HG02763 (cell line): ENCODE data around the gene PPP2CA.
A peak's percentile ranks its signal among the peaks of the same experiment; 100 is the strongest.
"Not testable (repeated sequence)": the region's sequence is repeated elsewhere in the genome, so short reads cannot be mapped to it uniquely, and the experiment has no call there.

Experiments used
- ATAC-seq: cut with Tn5 transposase; IDR thresholded peaks from one replicate; pipeline ENCODE4 v1.9.1; 2021; ENCODE audit warnings: mild to moderate bottlenecking, moderate library complexity; ENCODE audit not compliant: unreplicated experiment

PPP2CA gene

DNA sequence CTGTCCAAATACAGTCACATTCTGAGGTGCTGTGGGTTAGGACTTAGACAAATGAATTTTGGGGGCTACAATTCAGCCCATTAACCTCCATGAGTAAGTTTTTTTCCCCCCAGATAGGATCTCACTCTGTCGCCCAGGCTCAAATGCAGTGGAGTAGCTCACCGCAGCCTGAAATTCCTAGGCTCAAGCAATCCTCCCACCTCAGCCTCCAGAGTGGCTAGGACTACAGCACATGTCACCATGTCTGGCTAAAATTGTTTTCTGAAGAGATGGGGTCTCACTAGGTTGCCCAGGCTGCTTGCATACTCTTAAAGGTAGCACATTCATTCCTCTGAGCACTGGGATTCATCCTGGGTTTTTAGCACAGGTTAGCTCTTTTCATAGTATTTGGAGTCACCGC is 22.2 kb downstream of the PPP2CA start:
- ATAC-seq = no peak

DNA sequence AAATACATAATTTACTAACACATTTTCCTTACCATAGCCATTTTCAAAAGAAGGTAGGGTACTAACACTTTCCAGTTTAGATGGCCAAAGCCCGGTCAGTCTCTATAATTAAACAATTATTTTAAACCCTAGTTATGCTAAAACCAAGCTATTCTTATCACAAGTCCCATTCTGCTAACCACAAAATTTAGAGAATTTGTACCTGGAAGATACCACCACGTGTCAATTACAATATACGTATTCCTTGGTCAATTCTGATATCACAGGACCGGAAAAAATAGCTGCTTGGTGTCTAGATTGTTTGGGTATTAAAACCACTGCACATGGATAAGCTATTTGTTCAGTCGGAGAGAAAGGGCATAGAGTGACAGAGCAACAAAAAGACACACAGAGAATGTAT is 30.2 kb downstream of the PPP2CA start:
- ATAC-seq = no peak

DNA sequence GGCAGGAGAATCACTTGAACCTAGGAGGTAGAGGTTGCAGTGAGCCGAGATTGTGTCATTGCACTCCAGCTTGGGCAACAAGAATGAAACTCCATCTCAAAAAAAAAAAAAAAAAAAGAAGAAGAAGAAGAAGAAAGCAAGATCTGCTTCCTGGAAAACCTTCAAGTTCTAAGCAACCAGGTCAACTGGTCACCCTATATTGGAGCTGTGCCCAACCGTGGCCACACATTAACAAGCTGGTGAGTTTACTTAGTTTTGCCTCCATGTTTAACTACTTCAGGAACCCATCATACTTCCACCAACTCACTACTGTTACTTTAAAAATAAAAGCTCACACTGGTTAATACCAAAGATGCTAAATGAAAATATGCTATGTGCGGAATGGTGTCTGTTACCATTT is 36.8 kb downstream of the PPP2CA start:
- no peak for ATAC-seq

DNA sequence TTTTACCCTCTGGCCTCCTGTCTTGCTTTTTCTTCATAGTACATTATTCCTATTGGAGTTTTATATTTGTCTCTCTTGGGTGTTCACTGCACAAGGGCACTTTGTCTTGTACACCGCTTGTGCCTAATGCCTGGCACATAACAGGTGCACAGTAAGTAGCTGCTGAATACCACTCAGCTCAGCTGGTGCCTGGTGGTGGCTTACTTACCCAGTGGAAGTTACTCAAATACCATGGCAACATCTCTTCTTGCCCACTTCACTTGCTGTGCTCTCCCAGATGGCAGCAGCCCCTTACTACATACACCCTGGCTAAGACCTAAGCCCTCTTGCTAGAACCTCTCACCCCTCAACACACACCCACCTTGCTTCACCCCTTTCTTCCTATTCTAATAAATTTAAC is 37.8 kb downstream of the PPP2CA start:
- no peak for ATAC-seq

DNA sequence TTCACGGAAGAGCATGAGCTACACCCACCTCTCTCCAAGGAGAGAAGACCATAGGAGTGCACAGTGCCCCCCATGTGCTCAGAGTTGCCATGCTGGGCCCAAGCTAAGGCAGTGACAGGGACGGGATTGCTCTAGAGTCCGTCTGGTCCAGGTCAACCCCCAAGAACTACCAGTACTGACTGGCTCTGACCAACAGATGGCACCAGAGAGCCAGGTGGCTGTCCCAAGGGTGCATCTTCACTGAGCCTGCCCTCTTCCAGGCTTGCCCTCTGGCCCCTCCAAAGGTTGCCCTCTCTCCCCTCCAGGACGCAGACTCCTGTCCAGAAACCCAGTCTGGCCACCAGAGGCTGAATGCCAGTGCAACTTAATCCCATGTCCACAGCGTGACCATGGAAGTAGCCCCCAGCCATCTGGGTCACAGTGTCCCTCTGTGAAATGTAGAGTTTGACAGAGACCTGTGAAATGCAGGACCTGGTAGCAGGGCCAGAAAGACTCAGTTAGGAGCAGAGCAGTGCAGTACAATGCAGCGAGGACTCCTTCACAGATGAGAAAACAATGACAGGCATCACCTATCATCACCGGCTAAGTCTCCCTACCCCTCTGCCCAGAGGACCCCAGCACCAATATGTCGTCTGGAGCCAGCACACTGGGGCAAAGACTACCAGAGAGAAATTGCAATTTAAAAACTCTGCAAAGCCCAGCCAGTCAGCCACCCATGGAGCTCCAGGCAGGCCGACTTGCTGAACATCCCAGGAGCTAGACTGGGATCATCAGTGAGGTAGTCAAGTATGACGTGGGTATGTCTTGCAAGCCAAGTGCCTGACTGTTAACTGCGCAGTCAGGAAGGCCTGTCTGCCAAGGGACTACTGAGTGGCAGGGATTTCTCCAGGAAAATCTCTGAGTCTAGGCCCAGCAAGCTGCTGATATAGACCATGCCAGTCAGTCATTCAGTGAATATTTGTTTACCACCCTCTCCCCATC is 41.4 kb downstream of the PPP2CA start:
- peak; percentile 65 for ATAC-seq

DNA sequence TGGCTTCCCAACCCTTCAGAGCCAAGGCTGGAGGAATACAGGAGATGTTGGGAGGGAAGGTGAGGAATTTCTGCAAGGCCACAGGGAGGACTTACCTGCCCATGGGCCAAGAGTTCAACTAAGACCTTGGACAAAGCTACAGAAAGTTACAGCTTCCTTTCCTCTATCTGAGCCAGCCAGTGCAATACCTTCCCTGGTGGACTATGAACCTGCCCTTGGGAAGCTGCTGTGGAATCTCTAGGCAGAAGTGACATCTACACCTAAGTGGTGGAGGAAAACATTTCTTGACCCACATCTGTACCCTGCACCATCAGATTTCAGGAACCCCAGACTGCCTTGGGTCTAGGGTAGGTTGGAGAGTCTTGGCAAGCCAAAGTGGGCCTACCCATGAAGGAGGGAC is 42.4 kb downstream of the PPP2CA start:
- no peak for ATAC-seq

DNA sequence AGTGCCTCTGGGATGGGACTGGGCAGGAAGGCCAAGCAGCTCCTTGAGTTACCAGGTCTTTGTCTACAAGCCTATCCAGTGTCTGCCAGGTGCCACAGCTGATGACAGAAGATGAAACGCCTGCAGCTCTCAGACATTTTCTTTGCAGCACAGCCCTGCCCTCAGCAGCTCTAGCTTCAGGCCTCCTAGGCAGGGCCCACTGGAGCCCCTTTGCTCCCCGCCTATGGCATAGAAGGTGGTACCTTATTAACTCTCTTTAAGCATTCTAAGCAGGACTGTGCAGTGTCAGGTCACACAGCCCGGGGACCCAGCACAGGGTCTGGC is 47.8 kb downstream of the PPP2CA start:
- ATAC-seq = no peak

DNA sequence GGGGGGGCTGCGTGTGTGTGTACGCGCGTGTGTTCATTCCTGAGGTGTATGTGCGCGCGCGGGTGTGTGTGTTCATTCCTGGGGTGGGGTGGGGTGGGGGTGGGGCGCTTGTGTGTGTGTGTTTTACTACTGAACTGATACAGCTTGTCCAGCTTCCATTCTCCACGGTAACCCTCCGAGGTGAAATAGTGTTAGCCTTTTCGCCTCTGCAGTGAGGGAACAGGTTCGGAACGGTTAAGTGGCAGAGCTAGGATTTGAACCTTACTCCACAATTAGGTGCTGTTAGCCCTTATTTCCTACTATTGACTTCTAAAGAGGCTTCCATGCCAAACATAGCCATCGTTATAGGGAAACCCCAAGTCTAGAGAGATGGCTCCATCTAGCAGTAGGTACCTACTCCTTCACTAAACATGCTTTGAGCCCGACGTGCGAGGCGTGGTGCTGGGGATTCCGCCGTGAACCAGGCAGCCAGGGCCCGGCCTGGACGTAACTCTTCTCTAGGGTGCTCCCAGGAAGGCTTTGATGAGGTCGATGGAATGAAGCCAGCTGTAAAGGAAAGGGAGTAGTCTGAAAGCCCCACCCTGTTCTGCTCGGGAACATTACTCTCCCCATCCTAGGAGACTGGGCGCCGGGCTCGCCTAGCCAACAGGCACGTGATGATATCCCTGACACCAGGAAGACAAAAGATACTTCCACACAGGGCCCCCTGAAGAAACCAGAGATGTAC is 48.3 kb downstream of the PPP2CA start:
- ATAC-seq = no peak

DNA sequence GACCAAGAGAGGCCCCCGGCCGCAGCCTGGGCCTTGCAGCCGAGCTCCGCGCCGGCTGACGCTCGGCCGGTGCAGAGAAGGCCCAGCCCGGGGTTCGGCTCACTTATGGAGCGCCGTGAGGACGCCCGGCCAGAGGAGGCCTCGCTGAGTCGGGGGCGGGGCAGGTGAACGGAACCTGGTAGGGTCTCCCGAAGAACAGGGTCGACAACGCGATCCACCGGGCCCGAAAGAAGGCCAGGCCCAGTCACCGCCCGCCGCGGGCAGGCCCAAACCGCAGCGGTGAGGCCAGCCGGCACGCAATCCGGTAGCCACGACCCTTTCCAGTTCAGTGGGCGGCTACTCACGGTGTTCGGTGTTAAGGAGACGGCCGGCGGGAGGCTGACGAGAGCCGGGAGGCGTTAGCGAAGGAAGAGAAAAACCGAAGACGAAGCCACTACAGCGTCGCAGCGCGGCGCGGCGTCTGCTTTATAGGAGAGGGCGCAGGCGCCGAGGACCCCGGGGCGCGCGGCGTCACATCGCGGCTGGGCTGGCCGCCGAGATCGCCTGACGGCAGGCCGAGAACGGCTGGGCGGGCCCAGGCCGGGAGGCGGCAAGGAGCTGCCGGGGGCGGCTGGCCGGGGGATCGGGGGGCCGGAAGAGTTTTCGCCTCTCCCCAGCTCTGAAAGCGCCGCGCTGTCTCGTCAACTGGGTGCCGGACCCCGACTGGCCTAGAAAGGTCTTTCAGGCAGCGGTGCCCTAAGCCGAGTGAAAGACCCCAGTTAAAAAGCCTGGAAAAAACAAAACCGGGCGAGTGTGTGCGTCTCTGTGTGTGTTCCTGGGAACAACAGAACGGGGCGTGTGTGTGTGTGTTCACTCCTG is 49.1 kb downstream of the PPP2CA start, which contains the start of gene SKP1:
TSS of gene SKP1 (minus strand) at position 440 of the 858 bp plus-strand sequence. CDS start 2,928 bp downstream, outside the sequence.
- peak; percentile 81 for ATAC-seq

DNA sequence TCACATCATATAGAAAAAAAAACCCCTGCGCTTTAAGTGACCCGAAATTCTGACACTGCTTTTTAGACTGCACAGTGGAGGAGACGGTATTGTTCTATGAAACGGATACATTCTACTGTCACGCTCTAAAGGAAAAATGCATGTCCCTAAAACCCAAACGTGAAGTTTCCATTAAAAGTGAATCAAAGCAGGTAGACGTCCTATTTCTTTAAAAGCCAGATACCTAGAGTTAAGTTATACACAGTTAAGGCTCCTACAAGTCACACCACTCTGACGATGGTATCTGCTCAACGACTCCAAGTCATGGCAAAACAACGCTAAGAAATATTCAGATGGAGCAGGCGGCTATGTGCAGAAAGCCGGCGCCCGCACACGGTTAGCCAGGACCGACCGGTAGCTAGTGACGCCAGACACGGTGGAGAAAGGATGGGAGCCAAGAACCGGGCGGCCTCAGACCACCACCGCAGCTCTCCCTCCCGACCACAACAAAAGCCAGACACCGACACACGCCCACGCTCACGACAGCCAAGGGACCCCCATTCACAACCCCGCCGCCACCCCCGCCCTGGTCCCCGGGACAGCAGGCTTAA is 49.9 kb downstream of the PPP2CA start:
- ATAC-seq = no peak

DNA sequence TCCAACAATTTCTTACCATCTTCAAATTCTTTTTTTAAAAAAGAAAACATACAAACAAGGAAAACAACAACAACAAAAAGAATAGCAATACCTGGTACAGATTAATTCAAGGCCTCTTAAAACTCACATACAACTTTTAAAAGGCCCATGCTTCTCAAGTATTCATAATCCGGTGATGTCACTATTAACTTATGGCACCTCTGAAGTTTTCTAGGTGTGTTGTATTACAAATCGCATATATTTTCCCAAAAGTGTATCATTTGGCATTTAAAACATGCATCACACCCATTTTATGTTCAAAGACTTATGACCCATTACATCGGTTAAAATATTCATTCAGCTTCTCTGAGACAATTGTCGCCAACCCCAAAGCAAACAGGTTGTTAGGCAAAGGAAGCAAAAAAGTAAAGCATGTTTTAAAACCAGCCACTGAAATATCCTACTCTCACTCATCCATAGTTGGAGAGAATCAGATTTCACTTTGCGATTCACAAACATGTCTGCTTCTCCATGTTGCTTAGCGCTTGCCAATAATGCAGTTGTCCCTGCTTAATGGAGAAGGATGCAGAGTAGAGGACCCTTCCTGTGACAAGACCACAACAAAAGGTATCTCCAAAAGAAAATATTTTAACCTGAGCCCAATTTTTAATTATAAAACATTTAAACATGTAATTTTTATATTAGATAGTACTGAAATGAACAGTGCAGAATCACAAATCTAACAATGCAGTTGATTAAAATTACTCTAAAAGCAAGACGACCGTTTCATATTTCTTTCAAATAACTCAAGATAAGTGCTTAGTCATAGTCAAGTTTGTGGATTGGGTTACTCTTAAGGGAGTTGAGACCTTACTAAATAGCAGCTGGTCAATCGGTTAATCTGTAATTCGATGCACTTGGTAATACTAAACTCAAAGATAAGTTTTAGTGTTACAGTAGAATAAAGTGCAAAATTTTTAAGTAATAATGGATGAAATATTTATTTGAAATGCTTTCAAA is 50.7 kb downstream of the PPP2CA start:
- no peak for ATAC-seq

DNA sequence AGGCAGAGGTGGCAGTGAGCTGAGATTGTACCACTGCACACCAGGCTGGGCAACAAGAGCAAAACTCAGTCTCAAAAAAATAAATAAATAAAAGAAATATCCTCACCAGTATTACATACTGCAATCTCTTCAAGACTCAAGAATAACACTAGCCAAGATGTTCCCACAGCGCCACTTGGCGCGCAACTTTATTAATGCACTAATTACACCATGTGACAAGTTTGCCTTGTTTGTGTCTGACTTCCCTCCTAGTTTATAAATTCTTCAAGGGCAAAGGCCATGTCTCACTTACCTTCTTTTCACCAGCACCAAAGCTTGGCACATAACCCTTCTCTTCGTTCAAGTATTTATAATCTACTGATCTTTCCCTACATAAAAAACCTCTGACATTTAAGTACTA is 53.9 kb downstream of the PPP2CA start:
- no peak for ATAC-seq

DNA sequence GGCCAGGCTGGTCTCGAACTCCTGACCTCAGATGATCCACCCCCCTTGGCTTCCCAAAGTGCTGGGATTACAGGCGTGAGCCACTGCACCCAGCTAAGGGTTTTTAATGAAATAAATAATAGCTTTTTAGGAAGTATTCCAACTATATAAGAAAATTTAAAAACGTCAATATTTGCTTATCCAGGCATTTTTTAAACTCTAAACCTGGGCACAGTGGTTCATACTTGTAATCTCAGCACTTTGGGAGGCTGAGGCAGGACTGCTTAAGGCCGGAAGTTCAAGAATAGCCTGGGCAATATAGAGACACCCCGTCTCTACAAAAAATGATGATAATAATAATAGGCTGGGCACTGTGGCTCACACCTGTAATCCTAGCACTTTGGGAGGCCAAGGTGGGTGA is 63.3 kb downstream of the PPP2CA start:
- ATAC-seq = no peak

DNA sequence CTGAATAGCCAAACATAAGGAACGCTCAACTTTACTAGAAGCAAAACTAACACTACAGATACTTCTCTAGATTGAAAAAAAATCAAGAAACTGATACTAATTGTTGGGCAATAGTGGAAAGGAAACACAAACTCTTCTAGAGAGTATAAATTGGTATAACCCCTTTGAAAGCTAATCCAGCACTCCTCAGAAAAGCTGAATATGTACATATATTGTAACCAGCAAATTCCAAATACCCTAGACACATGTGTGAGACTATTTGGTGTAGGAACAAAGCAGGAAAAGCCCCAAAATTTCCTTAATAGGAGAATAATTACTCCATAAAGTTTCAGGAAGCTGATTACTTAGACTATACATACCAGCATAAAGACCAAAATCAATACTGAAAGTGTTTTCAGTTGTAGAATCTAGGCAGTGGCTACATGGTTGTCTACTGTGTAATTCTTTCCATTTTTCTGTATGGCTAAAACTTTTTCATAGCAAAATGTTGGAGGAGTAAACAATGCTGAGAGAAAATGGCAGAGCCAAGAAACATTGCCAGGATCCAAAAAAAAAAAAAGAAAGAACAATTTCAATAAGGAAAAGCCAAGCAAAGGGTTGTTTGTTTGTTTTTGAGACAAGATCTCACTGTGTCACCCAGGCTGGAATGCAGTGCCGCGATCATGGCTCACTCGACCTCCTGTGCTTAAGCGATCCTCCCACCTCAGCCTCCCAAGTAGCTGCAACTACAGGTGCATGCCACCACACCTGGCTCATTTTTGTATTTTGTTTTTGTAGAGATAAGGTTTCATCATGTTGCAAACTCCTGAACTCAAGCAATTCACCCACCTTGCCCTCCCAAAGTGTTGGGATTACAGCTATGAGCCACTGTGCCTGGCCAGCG is 64.1 kb downstream of the PPP2CA start:
- ATAC-seq = no peak

DNA sequence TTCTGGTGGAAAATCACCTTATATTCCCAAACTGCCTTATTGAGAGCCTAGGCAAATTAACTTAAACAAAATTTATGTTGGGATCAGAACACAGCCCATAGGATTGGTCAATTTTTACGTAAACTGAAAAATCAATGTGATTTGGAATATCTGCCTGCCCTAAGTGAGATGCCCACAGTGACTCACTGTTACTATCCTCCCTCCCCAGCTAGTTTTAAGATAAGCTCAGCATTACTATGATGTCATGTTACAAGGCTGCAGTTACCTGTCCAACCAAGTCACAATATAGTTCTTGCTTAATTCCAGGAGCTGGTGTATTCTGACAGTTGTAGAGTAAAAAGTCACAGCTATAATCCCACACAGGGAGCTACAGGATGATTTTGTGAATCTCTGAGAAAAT is 72.2 kb downstream of the PPP2CA start:
- ATAC-seq = no peak

DNA sequence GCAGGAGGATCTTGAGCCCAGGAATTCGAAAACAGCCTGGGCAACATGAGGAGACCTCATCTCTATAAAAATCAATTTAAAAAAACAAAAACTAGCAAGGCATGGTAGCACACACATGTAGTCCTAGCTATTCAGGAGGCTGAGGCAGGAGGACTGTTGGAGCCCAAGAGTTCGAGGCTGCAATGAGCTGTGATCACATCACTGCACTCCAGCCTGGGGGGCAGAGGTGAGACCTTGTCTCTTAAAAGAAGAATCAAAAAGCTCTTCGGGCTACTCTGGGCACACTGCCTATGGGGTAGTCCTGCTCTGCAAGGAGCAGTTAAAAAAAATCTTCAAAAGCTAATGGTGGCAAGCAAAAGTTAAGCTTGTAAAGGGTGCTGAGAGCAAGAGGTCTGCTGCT is 72.6 kb downstream of the PPP2CA start:
- ATAC-seq = no peak

DNA sequence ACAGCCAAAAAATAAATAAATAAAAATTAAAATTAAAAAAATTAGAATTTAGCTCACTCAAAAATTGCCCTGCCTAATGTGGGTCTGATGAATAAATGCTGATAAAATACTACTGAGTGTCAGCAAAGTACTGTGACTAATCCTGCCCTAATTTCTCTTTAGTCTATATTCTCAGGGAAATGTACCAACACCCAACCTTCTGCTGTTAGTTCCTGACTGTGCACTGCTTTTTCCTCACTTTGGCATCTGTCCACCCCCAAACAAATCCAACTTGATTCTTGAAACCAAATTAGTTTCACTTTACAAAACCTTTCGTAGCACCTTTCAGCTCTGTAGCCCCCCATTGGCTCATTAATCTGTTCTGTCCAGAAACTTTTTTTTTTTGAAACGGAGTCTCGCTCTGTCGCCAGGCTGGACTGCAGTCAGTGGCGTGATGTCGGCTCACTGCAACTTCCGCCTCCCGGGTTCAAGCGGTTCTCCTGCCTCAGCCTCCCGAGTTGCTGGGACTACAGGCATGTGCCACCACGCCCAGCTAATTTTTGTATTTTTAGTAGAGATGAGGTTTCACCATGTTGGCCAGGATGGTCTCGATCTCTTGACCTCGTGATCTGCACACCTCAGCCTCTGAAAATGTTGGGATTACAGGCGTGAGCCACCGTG is 73.6 kb downstream of the PPP2CA start:
- not testable (repeated sequence) for ATAC-seq

DNA sequence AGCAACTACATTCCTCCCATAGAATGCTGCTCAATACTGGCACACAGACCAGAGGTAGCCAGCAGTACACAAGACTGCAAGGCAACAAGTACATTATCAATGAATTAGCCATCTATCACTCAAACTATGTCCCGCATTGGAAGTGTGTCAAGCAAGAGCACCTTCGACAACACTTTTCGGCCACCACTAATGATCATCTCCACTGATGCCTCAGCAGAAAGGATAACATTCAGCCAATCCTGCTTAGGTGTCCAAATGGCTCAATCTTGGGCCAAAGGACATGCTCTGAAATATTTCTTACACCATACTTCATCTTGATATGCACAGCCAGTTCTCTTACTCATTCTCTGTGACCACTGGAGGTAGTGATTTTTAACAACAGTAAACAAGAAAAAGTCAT is 74.2 kb downstream of the PPP2CA start:
- no peak for ATAC-seq
